WTC11 (cell line): Measurements from ENCODE around the gene TOMM6. TPM values are rescaled to one million over a fixed set of nuclear protein-coding genes. Genes with fewer than 3 reads are reported as not detected.

ENCODE experiments used
- ATAC-seq: fragments of 200-7000 bp; cut with Tn5 transposase; 2 replicates; pipeline ENCODE4 v1.10.0; 2021; ENCODE audit warnings: mild to moderate bottlenecking, moderate library complexity
- CTCF ChIA-PET: fragments of 300-600 bp; sonication (Branson Sonifier 250); formaldehyde crosslinking; loops from one replicate; lab custom pipeline; 2021; ENCODE audit warnings: antibody characterized with exemption; lab: Charles Lee
- POLR2A ChIA-PET: fragments of 350-600 bp; sonication (Branson Sonifier 250); formaldehyde crosslinking; loops from one replicate; lab custom pipeline; 2021; ENCODE audit warnings: antibody characterized with exemption; lab: Charles Lee
- DNase-seq: peaks from one replicate; pipeline ENCODE4 v3.0.0; 2021; ENCODE audit warnings: low spot score
- H3K27ac Mint-ChIP-seq: 2 replicates; pipeline ENCODE4 v1.8.0; 2021; ENCODE audit warnings: mixed read lengths
- H3K27me3 Mint-ChIP-seq: 2 replicates; pipeline ENCODE4 v1.8.0; 2021; ENCODE audit warnings: low read depth, mild to moderate bottlenecking, moderate library complexity, mixed read lengths
- H3K36me3 Mint-ChIP-seq: 2 replicates; pipeline ENCODE4 v1.8.0; 2021; ENCODE audit warnings: mixed read lengths
- H3K4me1 Mint-ChIP-seq: 2 replicates; pipeline ENCODE4 v1.8.0; 2022; ENCODE audit warnings: mixed read lengths
- H3K4me3 Mint-ChIP-seq: 2 replicates; pipeline ENCODE4 v1.8.0; 2021; ENCODE audit warnings: mild to moderate bottlenecking, moderate library complexity, mixed read lengths
- H3K9me3 Mint-ChIP-seq: 2 replicates; pipeline ENCODE4 v1.8.0; 2021; ENCODE audit warnings: mixed read lengths
- ERG ChIP-seq: fragments of 250-450 bp; sonication (Bioruptor Pico); IDR thresholded peaks from 2 replicates; pipeline ENCODE4 v1.8.0; 2021; ENCODE audit warnings: mild to moderate bottlenecking
- ETV6 ChIP-seq: sonication (generic); formaldehyde crosslinking; IDR thresholded peaks from 2 replicates; pipeline ENCODE4 v1.8.1; 2022; ENCODE audit warnings: mild to moderate bottlenecking, missing genetic modification reagents
- GABPB1 ChIP-seq: sonication (generic); formaldehyde crosslinking; IDR thresholded peaks from 2 replicates; pipeline ENCODE4 v1.8.1; 2023; ENCODE audit warnings: mild to moderate bottlenecking, missing genetic modification reagents
- JUN ChIP-seq: sonication (generic); formaldehyde crosslinking; IDR thresholded peaks from 2 replicates; pipeline ENCODE4 v1.8.0; 2023; ENCODE audit warnings: mild to moderate bottlenecking, missing genetic modification reagents
- NFE2L1 ChIP-seq: sonication (generic); formaldehyde crosslinking; IDR thresholded peaks from 2 replicates; pipeline ENCODE4 v1.8.1; 2023; ENCODE audit warnings: missing genetic modification reagents
- SOX15 ChIP-seq: fragments of 250-450 bp; sonication (Bioruptor Pico); IDR thresholded peaks from 2 replicates; pipeline ENCODE4 v1.9.0; 2021; ENCODE audit warnings: mild to moderate bottlenecking
- ZNF121 ChIP-seq: sonication (generic); formaldehyde crosslinking; IDR thresholded peaks from 2 replicates; pipeline ENCODE4 v1.8.0; 2023; ENCODE audit warnings: missing genetic modification reagents
- ZNF263 ChIP-seq: sonication (generic); formaldehyde crosslinking; IDR thresholded peaks from 2 replicates; pipeline ENCODE4 v1.8.1; 2022; ENCODE audit warnings: low read depth, mild to moderate bottlenecking, moderate library complexity, missing genetic modification reagents
- total RNA-seq: library from RNA; stranded (reverse); gene quantifications from 3 replicates; pipeline ENCODE4 v1.2.3, GENCODE V29; 2021
- TF ChIP-seq, protein P1 (sequence below): sonication (generic); formaldehyde crosslinking; IDR thresholded peaks from 2 replicates; pipeline ENCODE4 v1.8.0; 2022; ENCODE audit warnings: mild to moderate bottlenecking, missing genetic modification reagents
- TF ChIP-seq, protein P2 (sequence below): sonication (generic); formaldehyde crosslinking; IDR thresholded peaks from 2 replicates; pipeline ENCODE4 v1.8.1; 2022; ENCODE audit warnings: missing genetic modification reagents, borderline replicate concordance
- TF ChIP-seq, protein P3 (sequence below): fragments of 250-450 bp; sonication (Bioruptor Pico); IDR thresholded peaks from 2 replicates; pipeline ENCODE4 v1.9.0; 2021; ENCODE audit warnings: mild to moderate bottlenecking, borderline replicate concordance
- TF ChIP-seq, protein P4 (sequence below): sonication (generic); formaldehyde crosslinking; IDR thresholded peaks from 2 replicates; pipeline ENCODE4 v1.8.1; 2022; ENCODE audit warnings: mild to moderate bottlenecking, missing genetic modification reagents, moderate library complexity, borderline replicate concordance

The TOMM6 gene
- total RNA-seq, 1 experiment from 2014 or later: 233 TPM

GRCh38 chr6:41815587-41815986 lies 28.1 kb downstream of the TOMM6 start:
- Mint-ChIP-seq H3K4me3 (no peak overlapping the region), H3K9me3 (no peaks in the 10 kb centered on the region), H3K4me1 (no peaks in the 10 kb centered on the region), H3K27me3 (no peaks in the 10 kb centered on the region), H3K36me3 (no peaks in the 10 kb centered on the region)
- ATAC-seq: no peak
- CTCF ChIA-PET: interaction anchor here (1.0 to 1.3 kb wide), 2 partner anchors 28 to 228 kb away, joined by 3 read pairs; partner anchors contain the start of gene TOMM6
- TF ChIP-seq SOX15: no peak
- no peak for TF ChIP-seq GABPB1 (CRISPR knock-in tag)
- no peak for TF ChIP-seq ETV6
- TF ChIP-seq, all 79 proteins: peak for 0
- POLR2A ChIA-PET: no interaction called here
- no peak overlapping the region for H3K27ac Mint-ChIP-seq
- no peak for DNase-seq

- Mint-ChIP-seq H3K9me3 (no peaks in the 10 kb centered on the region), H3K27me3 (no peaks in the 10 kb centered on the region), H3K4me1 (no peaks in the 10 kb centered on the region), H3K36me3 (no peaks in the 10 kb centered on the region), H3K27ac (no peak overlapping the region)
- DNase-seq (no peak), ATAC-seq (no peak)
- ChIA-PET CTCF (interaction anchor here (1.0 to 1.7 kb wide), 2 partner anchors 17 to 32 kb away, joined by 4 to 7 read pairs; partner anchors contain the start of gene TOMM6), POLR2A (no interaction called here)
- TF ChIP-seq ERG (CRISPR knock-in tag) (no peak), ZNF121 (CRISPR knock-in tag) (no peak), NFE2L1 (CRISPR knock-in tag) (no peak), JUN (CRISPR knock-in tag) (no peak), ZNF263 (CRISPR knock-in tag) (no peak), SOX15 (no peak)
- TF ChIP-seq, protein P1, sequence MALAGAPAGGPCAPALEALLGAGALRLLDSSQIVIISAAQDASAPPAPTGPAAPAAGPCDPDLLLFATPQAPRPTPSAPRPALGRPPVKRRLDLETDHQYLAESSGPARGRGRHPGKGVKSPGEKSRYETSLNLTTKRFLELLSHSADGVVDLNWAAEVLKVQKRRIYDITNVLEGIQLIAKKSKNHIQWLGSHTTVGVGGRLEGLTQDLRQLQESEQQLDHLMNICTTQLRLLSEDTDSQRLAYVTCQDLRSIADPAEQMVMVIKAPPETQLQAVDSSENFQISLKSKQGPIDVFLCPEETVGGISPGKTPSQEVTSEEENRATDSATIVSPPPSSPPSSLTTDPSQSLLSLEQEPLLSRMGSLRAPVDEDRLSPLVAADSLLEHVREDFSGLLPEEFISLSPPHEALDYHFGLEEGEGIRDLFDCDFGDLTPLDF: no peak
- TF ChIP-seq, protein P2, sequence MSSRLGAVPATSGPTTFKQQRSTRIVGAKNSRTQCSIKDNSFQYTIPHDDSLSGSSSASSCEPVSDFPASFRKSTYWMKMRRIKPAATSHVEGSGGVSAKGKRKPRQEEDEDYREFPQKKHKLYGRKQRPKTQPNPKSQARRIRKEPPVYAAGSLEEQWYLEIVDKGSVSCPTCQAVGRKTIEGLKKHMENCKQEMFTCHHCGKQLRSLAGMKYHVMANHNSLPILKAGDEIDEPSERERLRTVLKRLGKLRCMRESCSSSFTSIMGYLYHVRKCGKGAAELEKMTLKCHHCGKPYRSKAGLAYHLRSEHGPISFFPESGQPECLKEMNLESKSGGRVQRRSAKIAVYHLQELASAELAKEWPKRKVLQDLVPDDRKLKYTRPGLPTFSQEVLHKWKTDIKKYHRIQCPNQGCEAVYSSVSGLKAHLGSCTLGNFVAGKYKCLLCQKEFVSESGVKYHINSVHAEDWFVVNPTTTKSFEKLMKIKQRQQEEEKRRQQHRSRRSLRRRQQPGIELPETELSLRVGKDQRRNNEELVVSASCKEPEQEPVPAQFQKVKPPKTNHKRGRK (CRISPR knock-in tag): no peak
- TF ChIP-seq, protein P3, sequence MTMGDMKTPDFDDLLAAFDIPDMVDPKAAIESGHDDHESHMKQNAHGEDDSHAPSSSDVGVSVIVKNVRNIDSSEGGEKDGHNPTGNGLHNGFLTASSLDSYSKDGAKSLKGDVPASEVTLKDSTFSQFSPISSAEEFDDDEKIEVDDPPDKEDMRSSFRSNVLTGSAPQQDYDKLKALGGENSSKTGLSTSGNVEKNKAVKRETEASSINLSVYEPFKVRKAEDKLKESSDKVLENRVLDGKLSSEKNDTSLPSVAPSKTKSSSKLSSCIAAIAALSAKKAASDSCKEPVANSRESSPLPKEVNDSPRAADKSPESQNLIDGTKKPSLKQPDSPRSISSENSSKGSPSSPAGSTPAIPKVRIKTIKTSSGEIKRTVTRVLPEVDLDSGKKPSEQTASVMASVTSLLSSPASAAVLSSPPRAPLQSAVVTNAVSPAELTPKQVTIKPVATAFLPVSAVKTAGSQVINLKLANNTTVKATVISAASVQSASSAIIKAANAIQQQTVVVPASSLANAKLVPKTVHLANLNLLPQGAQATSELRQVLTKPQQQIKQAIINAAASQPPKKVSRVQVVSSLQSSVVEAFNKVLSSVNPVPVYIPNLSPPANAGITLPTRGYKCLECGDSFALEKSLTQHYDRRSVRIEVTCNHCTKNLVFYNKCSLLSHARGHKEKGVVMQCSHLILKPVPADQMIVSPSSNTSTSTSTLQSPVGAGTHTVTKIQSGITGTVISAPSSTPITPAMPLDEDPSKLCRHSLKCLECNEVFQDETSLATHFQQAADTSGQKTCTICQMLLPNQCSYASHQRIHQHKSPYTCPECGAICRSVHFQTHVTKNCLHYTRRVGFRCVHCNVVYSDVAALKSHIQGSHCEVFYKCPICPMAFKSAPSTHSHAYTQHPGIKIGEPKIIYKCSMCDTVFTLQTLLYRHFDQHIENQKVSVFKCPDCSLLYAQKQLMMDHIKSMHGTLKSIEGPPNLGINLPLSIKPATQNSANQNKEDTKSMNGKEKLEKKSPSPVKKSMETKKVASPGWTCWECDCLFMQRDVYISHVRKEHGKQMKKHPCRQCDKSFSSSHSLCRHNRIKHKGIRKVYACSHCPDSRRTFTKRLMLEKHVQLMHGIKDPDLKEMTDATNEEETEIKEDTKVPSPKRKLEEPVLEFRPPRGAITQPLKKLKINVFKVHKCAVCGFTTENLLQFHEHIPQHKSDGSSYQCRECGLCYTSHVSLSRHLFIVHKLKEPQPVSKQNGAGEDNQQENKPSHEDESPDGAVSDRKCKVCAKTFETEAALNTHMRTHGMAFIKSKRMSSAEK (CRISPR knock-in tag): no peak
- TF ChIP-seq, protein P4, sequence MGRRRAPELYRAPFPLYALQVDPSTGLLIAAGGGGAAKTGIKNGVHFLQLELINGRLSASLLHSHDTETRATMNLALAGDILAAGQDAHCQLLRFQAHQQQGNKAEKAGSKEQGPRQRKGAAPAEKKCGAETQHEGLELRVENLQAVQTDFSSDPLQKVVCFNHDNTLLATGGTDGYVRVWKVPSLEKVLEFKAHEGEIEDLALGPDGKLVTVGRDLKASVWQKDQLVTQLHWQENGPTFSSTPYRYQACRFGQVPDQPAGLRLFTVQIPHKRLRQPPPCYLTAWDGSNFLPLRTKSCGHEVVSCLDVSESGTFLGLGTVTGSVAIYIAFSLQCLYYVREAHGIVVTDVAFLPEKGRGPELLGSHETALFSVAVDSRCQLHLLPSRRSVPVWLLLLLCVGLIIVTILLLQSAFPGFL: no peak
- TF ChIP-seq, all 79 proteins: peak for 0
- H3K4me3 Mint-ChIP-seq: no peak overlapping the region
Measured at GRCh38 chr6:41818271-41819054, 31.0 kb downstream of the TOMM6 start.
